Hepatocyte (in vitro differentiated cells): ENCODE data around the gene KDM1B.

ENCODE experiments used
- CTCF ChIP-seq: fragments of 200-600 bp; sonication (generic); IDR thresholded peaks from 2 replicates; pipeline ENCODE4 v1.5.1; 2016; ENCODE audit warnings: antibody characterized with exemption, mild to moderate bottlenecking; ENCODE audit not compliant: poor library complexity
- EZH2 ChIP-seq: fragments of 200-600 bp; sonication (generic); IDR thresholded peaks from 2 replicates; pipeline ENCODE4 v1.6.1; 2016; ENCODE audit warnings: antibody characterized with exemption, mild to moderate bottlenecking, borderline replicate concordance

GRCh38 chr6:18245079-18245478, 89.9 kb downstream of the KDM1B start:
- TF ChIP-seq CTCF: no peak
- TF ChIP-seq EZH2: no peak
